Parathyroid adenoma (tissue), 2 donors: ENCODE data around the gene TMPRSS15.

Source experiments
- H2AFZ ChIP-seq: fragments of 300-600 bp; sonication (generic); one replicate; pipeline ENCODE4 v1.7.0; 2017; ENCODE audit warnings: antibody characterized with exemption, mild to moderate bottlenecking
- H3K27ac ChIP-seq: fragments of 300-600 bp; sonication (generic); one replicate; pipeline ENCODE4 v1.7.0; 2017
- H3K27me3 ChIP-seq: fragments of 300-600 bp; sonication (generic); one replicate; pipeline ENCODE4 v1.7.0; 2017; ENCODE audit warnings: low read length; ENCODE audit not compliant: control insufficient read depth, insufficient read depth
- H3K36me3 ChIP-seq: fragments of 300-600 bp; sonication (generic); one replicate; pipeline ENCODE4 v1.7.0; 2017; ENCODE audit warnings: low read length; ENCODE audit not compliant: control insufficient read depth, insufficient read depth
- H3K4me1 ChIP-seq: fragments of 300-600 bp; sonication (generic); one replicate; pipeline ENCODE4 v1.7.0; 2017; ENCODE audit warnings: control low read depth
- H3K4me2 ChIP-seq: fragments of 300-600 bp; sonication (generic); one replicate; pipeline ENCODE4 v1.7.0; 2017; ENCODE audit warnings: low read length
- H3K4me3 ChIP-seq: fragments of 300-600 bp; sonication (generic); one replicate; pipeline ENCODE4 v1.7.0; 2017; ENCODE audit warnings: low read depth, low read length
- H3K79me2 ChIP-seq: fragments of 300-600 bp; sonication (generic); one replicate; pipeline ENCODE4 v1.7.0; 2017; ENCODE audit warnings: control low read depth
- H3K9ac ChIP-seq: fragments of 300-600 bp; sonication (generic); one replicate; pipeline ENCODE4 v1.7.0; 2017; ENCODE audit warnings: mild to moderate bottlenecking
- H3K9me3 ChIP-seq: fragments of 300-600 bp; sonication (generic); one replicate; pipeline ENCODE4 v1.7.0; 2017; ENCODE audit warnings: low read length; ENCODE audit not compliant: control insufficient read depth
- CTCF ChIP-seq: fragments of 300-600 bp; sonication (generic); IDR thresholded peaks from one replicate; pipeline ENCODE4 v1.7.0; 2017; ENCODE audit warnings: antibody characterized with exemption, mild to moderate bottlenecking
- donor health status: primary hyperparathyroidism.

TMPRSS15 gene

GRCh38 chr21:18289876-18290275 is 113.7 kb downstream of the TMPRSS15 start:
- no peak overlapping the region for H2AFZ ChIP-seq
- H3K4me2 ChIP-seq, result no peak overlapping the region
- H3K36me3 ChIP-seq, result no peaks in the 10 kb centered on the region
- H3K27me3 ChIP-seq, result no peaks in the 10 kb centered on the region
- no peak for TF ChIP-seq CTCF
- H3K4me3 ChIP-seq, result no peak overlapping the region
- H3K79me2 ChIP-seq, result no peaks in the 10 kb centered on the region
- no peak overlapping the region for H3K27ac ChIP-seq
- H3K4me1 ChIP-seq, result no peaks in the 10 kb centered on the region
- no peaks in the 10 kb centered on the region for H3K9me3 ChIP-seq
- no peak overlapping the region for H3K9ac ChIP-seq

- TF ChIP-seq CTCF, result no peak
Measured at GRCh38 chr21:18285379-18285778, 118.2 kb downstream of the TMPRSS15 start.

GRCh38 chr21:18275781-18276180 is 127.8 kb downstream of the TMPRSS15 start:
- Histone ChIP-seq H3K9me3 (no peaks in the 10 kb centered on the region), H3K4me1 (no peaks in the 10 kb centered on the region), H3K4me3 (no peak overlapping the region), H3K79me2 (no peaks in the 10 kb centered on the region), H3K36me3 (no peaks in the 10 kb centered on the region), H3K9ac (no peak overlapping the region), H3K27me3 (no peaks in the 10 kb centered on the region), H3K4me2 (no peak overlapping the region), H3K27ac (no peak overlapping the region), H2AFZ (no peak overlapping the region)
- TF ChIP-seq CTCF, result no peak

More at GRCh38 chr21:18285379-18285778, 118.2 kb downstream of the TMPRSS15 start:
- Histone ChIP-seq H3K36me3 (no peaks in the 10 kb centered on the region), H2AFZ (no peak overlapping the region), H3K9ac (no peak overlapping the region), H3K27me3 (no peaks in the 10 kb centered on the region), H3K4me1 (no peaks in the 10 kb centered on the region), H3K9me3 (no peaks in the 10 kb centered on the region), H3K27ac (no peak overlapping the region), H3K4me2 (no peak overlapping the region), H3K4me3 (no peak overlapping the region), H3K79me2 (no peaks in the 10 kb centered on the region)

GRCh38 chr21:18274370-18274769 is 129.2 kb downstream of the TMPRSS15 start:
- Histone ChIP-seq H3K4me3 (no peak overlapping the region), H3K4me1 (no peaks in the 10 kb centered on the region), H2AFZ (no peak overlapping the region), H3K27ac (no peak overlapping the region), H3K36me3 (no peaks in the 10 kb centered on the region), H3K79me2 (no peaks in the 10 kb centered on the region), H3K9me3 (no peaks in the 10 kb centered on the region), H3K4me2 (no peak overlapping the region), H3K9ac (no peak overlapping the region), H3K27me3 (no peaks in the 10 kb centered on the region)
- TF ChIP-seq CTCF, result no peak

- no peaks in the 10 kb centered on the region for H3K9me3 ChIP-seq
- no peak overlapping the region for H3K4me3 ChIP-seq
- no peak overlapping the region for H3K27ac ChIP-seq
- H3K4me2 ChIP-seq, result no peak overlapping the region
- no peaks in the 10 kb centered on the region for H3K36me3 ChIP-seq
- no peak overlapping the region for H2AFZ ChIP-seq
- H3K27me3 ChIP-seq, result no peaks in the 10 kb centered on the region
- H3K9ac ChIP-seq, result no peak overlapping the region
- no peaks in the 10 kb centered on the region for H3K4me1 ChIP-seq
- no peak for TF ChIP-seq CTCF
- H3K79me2 ChIP-seq, result no peaks in the 10 kb centered on the region
Measured at GRCh38 chr21:18273400-18273799, 130.2 kb downstream of the TMPRSS15 start.
